ENCODE data around the gene IQCE.

The IQCE gene

GRCh38 chr7:2569421-2569820 lies 10.6 kb downstream of the IQCE start:
- no peak for TF ChIP-seq POLR2A (IDR thresholded peaks at IDR 0.05; ENCODE audit: low read depth, low read length)
- FAIRE-seq (no peak), DNase-seq (ENCODE audit: insufficient read length, low spot score) (no peak)

GRCh38 chr7:2570021-2570420 lies 11.2 kb downstream of the IQCE start:
- FAIRE-seq: no peak
- DNase-seq (ENCODE audit: insufficient read length, low spot score): no peak
- no peak for TF ChIP-seq POLR2A (IDR thresholded peaks at IDR 0.05; ENCODE audit: low read depth, low read length)

GRCh38 chr7:2571409-2571808 lies 12.6 kb downstream of the IQCE start:
- DNase-seq (ENCODE audit: insufficient read length, low spot score): no peak
- FAIRE-seq: no peak
- no peak for TF ChIP-seq POLR2A (IDR thresholded peaks at IDR 0.05; ENCODE audit: low read depth, low read length)

GRCh38 chr7:2572101-2572842 lies 13.5 kb downstream of the IQCE start:
- no peak for FAIRE-seq

GRCh38 chr7:2573761-2574160 lies 15.0 kb downstream of the IQCE start:
- TF ChIP-seq POLR2A (IDR thresholded peaks at IDR 0.05; ENCODE audit: low read depth, low read length): no peak
- FAIRE-seq (no peak), DNase-seq (ENCODE audit: insufficient read length, low spot score) (no peak)

More at GRCh38 chr7:2572101-2572842, 13.5 kb downstream of the IQCE start:
- peak; percentile 88 for DNase-seq (ENCODE audit: insufficient read length, low spot score)
- TF ChIP-seq POLR2A (IDR thresholded peaks at IDR 0.05; ENCODE audit: low read depth, low read length): no peak

- DNase-seq (ENCODE audit: insufficient read length, low spot score): no peak
- no peak for TF ChIP-seq POLR2A (IDR thresholded peaks at IDR 0.05; ENCODE audit: low read depth, low read length)
- FAIRE-seq: no peak
Measured at GRCh38 chr7:2575046-2575732, 16.4 kb downstream of the IQCE start.

- TF ChIP-seq POLR2A (IDR thresholded peaks at IDR 0.05; ENCODE audit: low read depth, low read length): no peak
- no peak for DNase-seq (ENCODE audit: insufficient read length, low spot score)
- no peak for FAIRE-seq
Measured at GRCh38 chr7:2575733-2576340, 17.1 kb downstream of the IQCE start.

- no peak; the same call in 1 of the 2 replicates for TF ChIP-seq POLR2A (IDR thresholded peaks at IDR 0.05; ENCODE audit: low read depth, low read length)
- FAIRE-seq: no peak
- DNase-seq (ENCODE audit: insufficient read length, low spot score): no peak
Measured at GRCh38 chr7:2576742-2577491, 18.1 kb downstream of the IQCE start.

GRCh38 chr7:2577914-2578680 lies 19.3 kb downstream of the IQCE start:
- no peak for DNase-seq (ENCODE audit: insufficient read length, low spot score)
- no peak for TF ChIP-seq POLR2A (IDR thresholded peaks at IDR 0.05; ENCODE audit: low read depth, low read length)
- no peak for FAIRE-seq

- DNase-seq (ENCODE audit: insufficient read length, low spot score) (no peak), FAIRE-seq (no peak)
- TF ChIP-seq POLR2A (IDR thresholded peaks at IDR 0.05; ENCODE audit: low read depth, low read length): no peak
Measured at GRCh38 chr7:2580636-2581035, 21.9 kb downstream of the IQCE start.

GRCh38 chr7:2582006-2582735 lies 23.4 kb downstream of the IQCE start:
- FAIRE-seq (no peak), DNase-seq (ENCODE audit: insufficient read length, low spot score) (no peak)
- TF ChIP-seq POLR2A (IDR thresholded peaks at IDR 0.05; ENCODE audit: low read depth, low read length): no peak

GRCh38 chr7:2583798-2584580 lies 25.2 kb downstream of the IQCE start:
- FAIRE-seq (no peak), DNase-seq (ENCODE audit: insufficient read length, low spot score) (no peak)
- no peak for TF ChIP-seq POLR2A (IDR thresholded peaks at IDR 0.05; ENCODE audit: low read depth, low read length)
